Naive thymus-derived CD8-positive, alpha-beta T cell (primary cell): Measurements from ENCODE around the gene TTC7B. TPM values are rescaled to one million over a fixed set of nuclear protein-coding genes. Genes with fewer than 3 reads are reported as not detected.
"Not testable (repeated sequence)": the region's sequence is repeated elsewhere in the genome, so short reads cannot be mapped to it uniquely, and the experiment has no call there.

ENCODE experiments used
- ATAC-seq, 2 donors: fragments of 150-1000 bp; cut with Tn5 transposase in 1 of 2; sonication (Bioruptor Pico), chemical (Tn5 transposase) in 1 of 2; 1 replicate in 1 of 2; 2 replicates in 1 of 2; pipeline ENCODE4 v1.10.0; 2021; ENCODE audit warnings: mild to moderate bottlenecking in 2 of 2, moderate library complexity in 2 of 2
- POLR2A ChIA-PET: fragments of 350-600 bp; sonication (Branson Sonifier 250); formaldehyde crosslinking; loops from one replicate; lab custom pipeline; 2021; ENCODE audit warnings: antibody characterized with exemption; lab: Charles Lee
- DNase-seq, 10 donors: peaks; one replicate each; pipeline versions ENCODE4 v3.0.0 to v3.0.0-alpha.2; 2020 to 2022
- H3K27ac Mint-ChIP-seq, 10 donors: one replicate each; pipeline ENCODE4 v1.8.0; 2020 to 2022; ENCODE audit warnings: mild to moderate bottlenecking in 10 of 10, mixed read lengths in 10 of 10, moderate library complexity in 4 of 10, inconsistent platforms in 1 of 10
- H3K27me3 Mint-ChIP-seq, 5 donors: one replicate each; pipeline ENCODE4 v1.8.0; 2021 to 2022; ENCODE audit warnings: mixed read lengths in 5 of 5
- H3K36me3 Mint-ChIP-seq, 3 donors: one replicate each; pipeline ENCODE4 v1.8.0; 2020 to 2022; ENCODE audit warnings: mixed read lengths in 3 of 3, mild to moderate bottlenecking in 2 of 3, inconsistent platforms in 1 of 3
- H3K4me1 Mint-ChIP-seq, 4 donors: one replicate each; pipeline ENCODE4 v1.8.0; 2021 to 2022; ENCODE audit warnings: mixed read lengths in 4 of 4
- H3K4me3 Mint-ChIP-seq, 10 donors: one replicate each; pipeline ENCODE4 v1.8.0; 2020 to 2022; ENCODE audit warnings: mild to moderate bottlenecking in 10 of 10, mixed read lengths in 10 of 10, moderate library complexity in 6 of 10, inconsistent platforms in 1 of 10
- H3K9me3 Mint-ChIP-seq, 9 donors: one replicate each; pipeline ENCODE4 v1.8.0; 2020 to 2022; ENCODE audit warnings: mixed read lengths in 9 of 9, mild to moderate bottlenecking in 3 of 9, inconsistent platforms in 1 of 9, moderate library complexity in 1 of 9
- polyA plus RNA-seq, 3 donors: library from polyadenylated mRNA; unstranded; fragments of 300-500 nt; fragmentation: Illumina TruSeq; gene quantifications; one replicate each; pipeline ENCODE4 v1.2.3, GENCODE V29; 2021
- total RNA-seq, 8 experiments: library from RNA in 2 of 8; stranded (reverse) in 2 of 8; gene quantifications; one replicate each; pipeline ENCODE4 v1.2.3 and lab custom pipeline; 2021 to 2026

Gene TTC7B
- total RNA-seq (under 1 TPM; 0.41 to 0.81 TPM), polyA plus RNA-seq (under 1 TPM; 0.01 to 0.50 (median 0.40) TPM), total RNA-seq (lab: John Stamatoyannopoulos, UW) (0 to 1.8 (median 0.49) reads per million in 6 experiments)

- Mint-ChIP-seq H3K27ac (peak within 1 kb of the TSS in 8 of 10 donors; percentile 1 to 83 (median 56)), H3K4me1 (peaks cover 6 to 16% (median 8%) of the 10 kb centered on the region in 4 donors), H3K27me3 (peaks cover 0 to 18% (median 7%) of the 10 kb centered on the region in 5 donors), H3K9me3 (no peaks in the 10 kb centered on the region), H3K4me3 (peak within 1 kb of the TSS; percentile 56 to 84 (median 80)), H3K36me3 (no peaks in the 10 kb centered on the region)
- ATAC-seq = peak; percentile 62 to 75
- DNase-seq = peak in 2 of 10 donors; percentile 17 to 32
- POLR2A ChIA-PET = no interaction called here
These were observed at the start of gene TTC7B for GRCh38 chr14:90815822-90816662. Gene TTC7B, minus strand, starts transcription at chr14:90816430. Its CDS starts 135 bp downstream, at chr14:90816295.

DNA sequence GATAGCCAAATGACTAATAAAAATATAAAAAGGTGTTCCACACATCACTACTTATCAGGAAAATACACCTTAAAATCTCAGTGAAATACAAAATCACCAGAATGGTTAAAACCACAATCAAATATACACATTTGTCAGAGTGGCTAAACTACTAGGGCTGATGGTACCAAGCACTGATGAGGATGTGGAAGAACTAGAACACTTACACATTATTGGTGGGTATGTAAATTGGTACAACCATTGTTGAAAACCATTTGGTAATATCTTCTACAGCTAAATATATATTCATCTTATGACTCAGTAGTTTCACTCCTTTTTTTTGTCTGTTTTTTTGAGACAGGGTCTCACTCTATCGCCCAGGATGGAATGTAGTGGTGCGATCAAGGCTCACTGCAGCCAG lies 48.5 kb upstream of the TTC7B start:
- Mint-ChIP-seq H3K27ac (no peak overlapping the region), H3K4me3 (no peak overlapping the region), H3K27me3 (no peaks in the 10 kb centered on the region), H3K36me3 (peaks cover 0 to 21% (median 16%) of the 10 kb centered on the region in 3 donors), H3K4me1 (no peaks in the 10 kb centered on the region), H3K9me3 (peaks cover 0 to 2% (median 0%) of the 10 kb centered on the region in 9 donors)
- POLR2A ChIA-PET = no interaction called here
- DNase-seq = no peak
- no peak for ATAC-seq

DNA sequence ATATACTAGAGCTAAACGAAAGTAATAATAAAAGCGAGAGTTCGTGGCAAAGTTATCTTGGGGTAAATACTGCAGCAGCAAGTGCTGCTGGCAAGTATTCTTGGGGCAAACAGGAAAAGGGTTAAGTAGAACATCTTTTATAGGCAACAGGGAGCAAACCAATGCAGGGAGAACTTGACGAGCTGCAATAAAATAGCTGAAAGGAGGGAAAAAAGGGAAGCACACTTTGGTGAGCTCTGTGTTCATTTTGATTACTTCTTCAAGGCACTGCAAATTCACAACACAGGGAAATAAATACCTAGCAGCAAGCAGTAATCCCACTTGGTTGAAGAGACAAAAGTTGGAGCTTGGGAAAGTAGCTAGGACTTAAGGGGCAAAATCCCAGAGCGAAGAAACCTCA lies 42.3 kb upstream of the TTC7B start:
- DNase-seq (no peak), ATAC-seq (no peak)
- POLR2A ChIA-PET = no interaction called here
- H3K27me3 Mint-ChIP-seq = no peaks in the 10 kb centered on the region
- peaks cover 0 to 8% (median 7%) of the 10 kb centered on the region in 3 donors for H3K36me3 Mint-ChIP-seq
- H3K27ac Mint-ChIP-seq = no peak overlapping the region
- no peaks in the 10 kb centered on the region for H3K9me3 Mint-ChIP-seq
- H3K4me3 Mint-ChIP-seq = no peak overlapping the region
- no peaks in the 10 kb centered on the region for H3K4me1 Mint-ChIP-seq

GRCh38 chr14:90857866-90858265 lies 41.6 kb upstream of the TTC7B start:
- Mint-ChIP-seq H3K36me3 (peaks cover 0 to 8% (median 7%) of the 10 kb centered on the region in 3 donors), H3K4me1 (no peaks in the 10 kb centered on the region), H3K9me3 (no peaks in the 10 kb centered on the region), H3K27ac (no peak overlapping the region), H3K27me3 (no peaks in the 10 kb centered on the region), H3K4me3 (no peak overlapping the region)
- POLR2A ChIA-PET = no interaction called here
- ATAC-seq (no peak), DNase-seq (no peak)

DNA sequence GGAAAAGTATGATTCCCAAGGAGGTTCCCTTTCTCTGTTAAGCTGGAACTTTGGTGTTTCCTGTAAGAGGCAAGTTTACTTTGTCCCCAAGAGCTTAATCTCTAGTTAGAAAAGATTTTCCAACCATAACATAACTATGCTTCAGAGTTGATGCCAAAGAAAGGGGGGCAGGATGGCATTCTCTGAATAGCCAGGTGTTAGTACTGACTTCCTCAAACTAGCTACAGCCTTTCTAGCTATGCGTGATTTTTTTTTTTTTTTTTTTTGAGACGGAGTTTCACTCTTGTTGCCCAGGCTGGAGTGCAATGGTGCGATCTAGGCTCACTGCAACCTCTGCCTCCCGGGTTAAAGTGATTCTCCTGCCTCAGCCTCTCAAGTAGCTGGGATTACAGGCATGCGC lies 39.9 kb upstream of the TTC7B start:
- H3K4me3 Mint-ChIP-seq, POLR2A ChIA-PET, DNase-seq, H3K36me3 Mint-ChIP-seq, H3K9me3 Mint-ChIP-seq, ATAC-seq, H3K27ac Mint-ChIP-seq, H3K4me1 Mint-ChIP-seq, H3K27me3 Mint-ChIP-seq: not testable (repeated sequence)

DNA sequence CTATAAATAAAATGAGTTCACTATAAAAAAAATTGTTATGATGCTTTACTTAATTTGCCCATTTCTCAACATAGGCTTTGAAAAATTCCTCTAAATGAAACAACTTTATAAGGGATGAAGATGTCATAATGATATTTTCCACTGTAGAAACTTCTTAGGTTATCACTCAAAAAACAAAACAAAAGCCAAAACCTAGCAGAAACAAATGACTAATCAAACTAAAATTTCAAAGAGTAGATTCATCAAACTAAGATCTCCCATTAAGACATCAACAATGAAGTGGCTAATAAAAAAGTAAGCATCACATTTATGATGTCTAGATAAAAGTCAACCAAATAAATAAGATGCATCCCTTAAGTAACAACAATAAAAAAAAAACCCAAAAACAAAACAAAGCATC lies 36.9 kb upstream of the TTC7B start:
- Mint-ChIP-seq H3K27ac (no peak overlapping the region), H3K36me3 (peaks cover 0 to 5% (median 2%) of the 10 kb centered on the region in 3 donors), H3K4me3 (no peak overlapping the region), H3K9me3 (no peaks in the 10 kb centered on the region), H3K27me3 (no peaks in the 10 kb centered on the region), H3K4me1 (no peaks in the 10 kb centered on the region)
- POLR2A ChIA-PET = no interaction called here
- DNase-seq = no peak
- ATAC-seq = no peak

- ATAC-seq (no peak), DNase-seq (no peak)
- Mint-ChIP-seq H3K4me1 (peaks cover 0 to 2% (median 0%) of the 10 kb centered on the region in 4 donors), H3K9me3 (no peaks in the 10 kb centered on the region), H3K4me3 (no peak overlapping the region), H3K27ac (no peak overlapping the region), H3K36me3 (peaks cover 0 to 6% (median 2%) of the 10 kb centered on the region in 3 donors), H3K27me3 (no peaks in the 10 kb centered on the region)
- POLR2A ChIA-PET = no interaction called here
These were observed 35.3 kb upstream of the TTC7B start for GRCh38 chr14:90851327-90852036.

DNA sequence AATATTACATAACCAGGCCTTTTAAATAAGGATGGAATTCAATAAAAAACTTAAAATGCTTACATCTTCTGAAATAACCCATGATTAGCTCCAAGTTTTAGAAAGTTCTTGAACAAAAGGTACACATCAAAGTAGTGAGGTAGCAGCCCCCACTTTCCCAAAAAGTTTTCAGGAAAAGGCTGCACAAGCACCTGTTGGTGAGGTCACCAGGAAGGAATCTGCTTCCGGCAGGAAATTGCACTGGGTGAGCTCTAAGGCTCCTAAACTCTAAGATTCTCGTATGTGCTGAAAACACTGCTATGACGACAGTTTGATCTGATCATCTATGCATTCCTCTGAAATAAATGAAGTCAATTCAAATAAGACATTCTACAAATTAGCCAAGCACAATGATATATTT lies 34.3 kb upstream of the TTC7B start:
- Mint-ChIP-seq H3K27me3 (no peaks in the 10 kb centered on the region), H3K9me3 (no peaks in the 10 kb centered on the region), H3K4me1 (peaks cover 0 to 2% (median 0%) of the 10 kb centered on the region in 4 donors), H3K4me3 (no peak overlapping the region), H3K27ac (no peak overlapping the region), H3K36me3 (peaks cover 0 to 6% (median 2%) of the 10 kb centered on the region in 3 donors)
- POLR2A ChIA-PET = no interaction called here
- ATAC-seq (no peak), DNase-seq (no peak)

DNA sequence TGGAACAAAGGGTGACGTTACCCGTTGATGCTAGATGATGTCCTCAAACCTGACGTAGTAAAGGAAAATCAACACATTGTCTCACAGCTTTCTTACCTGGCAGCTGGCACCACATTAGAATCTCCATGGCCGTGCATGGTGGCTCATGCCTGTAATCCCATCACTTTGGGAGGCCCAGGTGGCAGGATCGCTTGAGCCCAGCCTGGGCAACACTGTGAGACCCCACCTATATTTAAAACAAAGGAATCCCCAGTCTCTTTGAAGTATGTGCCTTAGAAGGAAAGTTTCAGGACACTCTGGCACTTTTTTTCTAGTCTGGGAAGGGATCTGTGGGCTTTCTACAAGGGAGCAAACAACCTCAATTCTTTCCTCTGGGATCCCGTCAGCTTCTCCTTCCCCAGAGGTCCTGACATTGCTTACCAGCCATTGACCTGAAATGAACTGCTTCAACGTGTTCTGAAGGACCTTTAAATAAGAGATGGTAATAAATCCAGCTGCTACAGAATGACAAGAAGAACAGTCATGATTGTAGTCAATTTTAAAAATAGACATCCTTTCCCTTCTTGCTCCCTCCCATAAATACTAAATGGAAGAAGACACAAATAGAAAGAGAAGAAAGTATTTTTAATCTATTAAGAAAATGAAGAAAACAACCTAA lies 33.7 kb upstream of the TTC7B start:
- H3K4me1 Mint-ChIP-seq = peaks cover 0 to 2% (median 0%) of the 10 kb centered on the region in 4 donors
- peaks cover 0 to 6% (median 0%) of the 10 kb centered on the region in 3 donors for H3K36me3 Mint-ChIP-seq
- H3K27ac Mint-ChIP-seq = no peak overlapping the region

DNA sequence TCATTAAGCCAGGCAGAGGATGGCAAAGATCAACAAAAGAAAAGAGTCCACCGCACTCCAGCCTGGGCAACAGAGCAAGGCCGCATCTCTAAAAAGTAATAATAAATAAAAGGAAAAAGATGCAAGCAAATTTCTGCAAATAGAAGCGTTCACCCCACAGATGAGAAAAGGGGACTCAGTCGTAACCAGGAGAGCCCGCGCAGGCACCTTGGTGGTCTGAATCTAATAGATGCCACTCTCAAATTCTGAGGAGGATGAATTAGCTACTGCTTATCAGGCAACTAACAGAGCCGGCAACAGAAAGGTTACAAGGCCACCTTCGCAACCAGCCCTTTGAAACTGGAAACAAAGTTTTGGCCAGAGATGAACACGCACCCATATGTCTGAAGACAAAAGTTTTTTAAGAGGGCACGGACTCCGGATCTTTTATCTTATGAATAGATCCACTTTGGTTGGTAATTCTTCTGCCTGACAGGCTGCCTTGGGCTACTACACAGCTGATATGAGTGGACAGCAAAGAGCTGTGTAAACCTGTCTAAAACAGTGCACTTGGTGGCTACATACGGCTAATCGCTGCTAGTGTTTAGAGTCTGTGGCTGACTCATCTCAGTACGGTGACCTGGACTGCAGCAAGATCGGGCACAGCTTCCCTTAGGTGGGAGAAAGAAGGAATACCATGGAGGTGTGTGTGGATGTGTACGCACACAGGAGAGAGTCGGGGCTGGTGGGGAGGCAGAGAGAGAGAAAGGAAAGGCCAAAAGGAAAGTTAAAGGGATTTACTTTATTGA lies 32.9 kb upstream of the TTC7B start:
- no peak for DNase-seq
- no peak for ATAC-seq
- Mint-ChIP-seq H3K9me3 (no peaks in the 10 kb centered on the region), H3K27me3 (no peaks in the 10 kb centered on the region), H3K36me3 (peaks cover 0 to 6% (median 0%) of the 10 kb centered on the region in 3 donors), H3K4me1 (peaks cover 0 to 2% (median 0%) of the 10 kb centered on the region in 4 donors), H3K27ac (no peak overlapping the region), H3K4me3 (no peak overlapping the region)
- POLR2A ChIA-PET = no interaction called here

More for the DNA sequence above, 33.7 kb upstream of the TTC7B start:
- H3K4me3 Mint-ChIP-seq = no peak overlapping the region
- H3K9me3 Mint-ChIP-seq = no peaks in the 10 kb centered on the region
- POLR2A ChIA-PET = no interaction called here
- DNase-seq (no peak), ATAC-seq (no peak)
- no peaks in the 10 kb centered on the region for H3K27me3 Mint-ChIP-seq

GRCh38 chr14:90846511-90846910 lies 30.3 kb upstream of the TTC7B start:
- POLR2A ChIA-PET = no interaction called here
- DNase-seq = no peak
- H3K9me3 Mint-ChIP-seq = no peaks in the 10 kb centered on the region
- H3K36me3 Mint-ChIP-seq = peaks cover 0 to 6% (median 0%) of the 10 kb centered on the region in 3 donors
- no peaks in the 10 kb centered on the region for H3K27me3 Mint-ChIP-seq
- H3K4me3 Mint-ChIP-seq = no peak overlapping the region
- no peak for ATAC-seq
- H3K27ac Mint-ChIP-seq = peak overlapping the region in 1 of 10 donors; percentile 2
- H3K4me1 Mint-ChIP-seq = peaks cover 3 to 6% (median 4%) of the 10 kb centered on the region in 4 donors

DNA sequence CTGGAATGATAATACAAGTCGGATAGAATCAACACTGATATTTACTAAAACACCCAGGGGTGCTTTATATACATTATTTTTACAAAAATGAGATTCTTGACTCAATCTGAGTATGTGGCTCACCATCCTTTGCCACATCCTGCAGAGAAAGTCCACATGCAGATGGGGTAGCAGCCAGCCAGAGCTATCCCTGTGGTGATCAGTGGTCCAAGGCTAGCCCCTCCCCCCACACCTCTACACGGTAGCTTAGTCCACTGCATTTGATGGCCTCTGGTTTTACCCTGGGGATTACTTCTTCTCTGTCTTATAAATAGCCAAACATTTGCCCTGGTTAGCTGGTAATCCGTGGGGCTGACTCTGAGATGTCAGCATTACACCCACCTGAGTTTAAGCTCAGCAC lies 28.1 kb upstream of the TTC7B start:
- Mint-ChIP-seq H3K27ac (no peak overlapping the region), H3K4me3 (no peak overlapping the region), H3K27me3 (peaks cover 0 to 4% (median under 1%) of the 10 kb centered on the region in 5 donors), H3K4me1 (peaks cover 4 to 6% (median 4%) of the 10 kb centered on the region in 4 donors), H3K36me3 (peaks cover 0 to 5% (median 0%) of the 10 kb centered on the region in 3 donors), H3K9me3 (peaks cover 0 to 3% (median 0%) of the 10 kb centered on the region in 9 donors)
- no peak for DNase-seq
- POLR2A ChIA-PET = no interaction called here
- ATAC-seq = no peak
